ENCODE results near the gene FLYWCH2. TPM values are rescaled to one million over a fixed set of nuclear protein-coding genes. Genes with fewer than 3 reads are reported as not detected.
"Not testable (repeated sequence)": the region's sequence is repeated elsewhere in the genome, so short reads cannot be mapped to it uniquely, and the experiment has no call there.

Gene FLYWCH2
- total RNA-seq, 1 experiment from 2014 or later: 24.4 TPM

GRCh38 chr16:2930236-2930635 is 47.2 kb downstream of the FLYWCH2 start:
- no peak overlapping the region for H3K4me3 Mint-ChIP-seq (ENCODE audit: unreplicated experiment)
- no peak overlapping the region for H3K27ac Mint-ChIP-seq (ENCODE audit: low read depth, unreplicated experiment)
- intact Hi-C loops (cut with micrococcal nuclease): no loop called here
- H3K27me3 Mint-ChIP-seq (ENCODE audit: insufficient read depth, unreplicated experiment): no peaks in the 10 kb centered on the region
- no peak for DNase-seq (ENCODE audit: unreplicated experiment)
- H3K4me1 Mint-ChIP-seq (ENCODE audit: insufficient read depth, unreplicated experiment): peaks cover 12% of the 10 kb centered on the region
- H3K9me3 Mint-ChIP-seq (ENCODE audit: unreplicated experiment): no peaks in the 10 kb centered on the region
- CTCF ChIA-PET: interaction anchor here (0.6 to 0.7 kb wide), 2 partner anchors 15 to 91 kb away, joined by 3 read pairs; no protein-coding TSS in a partner anchor
- POLR2A ChIA-PET: no interaction called here
- peaks cover 35% of the 10 kb centered on the region for H3K36me3 Mint-ChIP-seq (ENCODE audit: insufficient read depth, unreplicated experiment)
- no peak for TF ChIP-seq CTCF (IDR thresholded peaks at IDR 0.05; ENCODE audit: unreplicated experiment)
- TSS peak; percentile 17 for BruUV-seq (replicated peaks)

GRCh38 chr16:2931231-2931914 is 48.4 kb downstream of the FLYWCH2 start:
- H3K27me3 Mint-ChIP-seq (ENCODE audit: insufficient read depth, unreplicated experiment); POLR2A ChIA-PET; intact Hi-C loops (cut with micrococcal nuclease); H3K4me3 Mint-ChIP-seq (ENCODE audit: unreplicated experiment); H3K27ac Mint-ChIP-seq (ENCODE audit: low read depth, unreplicated experiment); BruUV-seq (replicated peaks); H3K9me3 Mint-ChIP-seq (ENCODE audit: unreplicated experiment); DNase-seq (ENCODE audit: unreplicated experiment): not testable (repeated sequence)
- CTCF ChIA-PET: interaction anchor here (0.6 to 1.0 kb wide), 4 partner anchors 19 to 32 kb away, joined by 3 to 6 read pairs (median 4); partner anchors contain the start of gene FLYWCH1
- Mint-ChIP-seq H3K4me1 (ENCODE audit: insufficient read depth, unreplicated experiment) (peaks cover 10% of the 10 kb centered on the region), H3K36me3 (ENCODE audit: insufficient read depth, unreplicated experiment) (peaks cover 43% of the 10 kb centered on the region)

GRCh38 chr16:2933136-2933535 is 50.1 kb downstream of the FLYWCH2 start:
- DNase-seq (ENCODE audit: unreplicated experiment): no peak
- no TSS peak for BruUV-seq (replicated peaks)
- Mint-ChIP-seq H3K36me3 (ENCODE audit: insufficient read depth, unreplicated experiment) (peaks cover 45% of the 10 kb centered on the region), H3K4me1 (ENCODE audit: insufficient read depth, unreplicated experiment) (no peaks in the 10 kb centered on the region), H3K27me3 (ENCODE audit: insufficient read depth, unreplicated experiment) (no peaks in the 10 kb centered on the region), H3K9me3 (ENCODE audit: unreplicated experiment) (no peaks in the 10 kb centered on the region), H3K4me3 (ENCODE audit: unreplicated experiment) (no peak overlapping the region), H3K27ac (ENCODE audit: low read depth, unreplicated experiment) (no peak overlapping the region)
- POLR2A ChIA-PET: no interaction called here
- no peak for TF ChIP-seq CTCF (IDR thresholded peaks at IDR 0.05; ENCODE audit: unreplicated experiment)
- intact Hi-C loops (cut with micrococcal nuclease): no loop called here
- CTCF ChIA-PET: no interaction called here

GRCh38 chr16:2933701-2934100 is 50.7 kb downstream of the FLYWCH2 start:
- no peak for DNase-seq (ENCODE audit: unreplicated experiment)
- intact Hi-C loops (cut with micrococcal nuclease): no loop called here
- TSS peak; percentile 16 for BruUV-seq (replicated peaks)
- Mint-ChIP-seq H3K4me1 (ENCODE audit: insufficient read depth, unreplicated experiment) (no peaks in the 10 kb centered on the region), H3K36me3 (ENCODE audit: insufficient read depth, unreplicated experiment) (peaks cover 51% of the 10 kb centered on the region), H3K27me3 (ENCODE audit: insufficient read depth, unreplicated experiment) (no peaks in the 10 kb centered on the region), H3K27ac (ENCODE audit: low read depth, unreplicated experiment) (no peak overlapping the region), H3K4me3 (ENCODE audit: unreplicated experiment) (no peak overlapping the region), H3K9me3 (ENCODE audit: unreplicated experiment) (no peaks in the 10 kb centered on the region)
- CTCF ChIA-PET: no interaction called here
- POLR2A ChIA-PET: no interaction called here
- TF ChIP-seq CTCF (IDR thresholded peaks at IDR 0.05; ENCODE audit: unreplicated experiment): no peak
